HCT116 (cell line): ENCODE results near the gene MXRA8. TPM values are rescaled to one million over a fixed set of nuclear protein-coding genes. Genes with fewer than 3 reads are reported as not detected.
A peak's percentile ranks its signal among the peaks of the same experiment; 100 is the strongest.

ENCODE experiments used
- ATAC-seq: fragments of 200-7000 bp; cut with Tn5 transposase; 2 replicates; pipeline ENCODE4 v1.9.1; 2020; ENCODE audit warnings: mild to moderate bottlenecking, moderate library complexity
- BruUV-seq: library from RNA; stranded (reverse); fragments of 400-500 nt; replicated peaks from 2 replicates; lab custom pipeline; 2021; lab: Mats Ljungman, UMichigan
- CTCF ChIA-PET: fragments of 300-600 bp; sonication (Branson Sonifier 250); formaldehyde crosslinking; loops from one replicate; lab custom pipeline; 2021; ENCODE audit warnings: antibody characterized with exemption; lab: Charles Lee
- POLR2A ChIA-PET: fragments of 300-600, 350-600 bp; sonication (Branson Sonifier 250); formaldehyde crosslinking; loops from one replicate; lab custom pipeline; 2021; ENCODE audit warnings: antibody characterized with exemption; lab: Charles Lee
- RAD21 ChIA-PET, 2 experiments: fragments of 300-600 bp; sonication (Branson Sonifier 250); formaldehyde crosslinking; loops; one replicate each; lab custom pipeline; 2023; ENCODE audit warnings: low total read pairs in 2 of 2; ENCODE audit not compliant: uncharacterized antibody in 2 of 2, unreplicated experiment in 2 of 2, low non-redundant PET in 1 of 2; lab: Charles Lee
- DNase-seq: peaks from one replicate; pipeline ENCODE4 v3.0.0-alpha.2; 2010; ENCODE audit warnings: low read depth, low spot score
- H2AFZ ChIP-seq: fragments of 200-600 bp; shearing (Covaris generic), sonication (generic); 2 replicates; pipeline ENCODE4 v1.6.1; 2017; ENCODE audit warnings: low read depth, mixed run types, mixed read lengths, antibody characterized with exemption, low read length; ENCODE audit not compliant: poor library complexity, severe bottlenecking
- H3K27ac ChIP-seq: 2 replicates; pipeline ENCODE4 v1.5.1; 2012; ENCODE audit warnings: low read depth, low read length
- H3K27me3 ChIP-seq: fragments of 200-600 bp; sonication (generic); 2 replicates; pipeline ENCODE4 v1.6.1; 2016; ENCODE audit warnings: mixed run types, low read length, mixed read lengths; ENCODE audit not compliant: insufficient read depth
- H3K36me3 ChIP-seq, 2 experiments: fragments of 200-500 bp in 1 of 2; fragments of 200-600 bp in 1 of 2; sonication (Bioruptor generic) in 1 of 2; sonication (generic) in 1 of 2; 2 replicates each; pipeline versions ENCODE4 v1.5.1 to v1.6.1; 2014 to 2016; ENCODE audit warnings: low read length in 2 of 2, inconsistent platforms in 1 of 2, mixed read lengths in 1 of 2, mixed run types in 1 of 2; ENCODE audit not compliant: insufficient read depth in 2 of 2, control insufficient read depth in 1 of 2
- H3K4me1 ChIP-seq, 2 experiments: fragments of 200-600 bp in 1 of 2; sonication (generic) in 1 of 2; 2 replicates each; pipeline versions ENCODE4 v1.5.1 to v1.6.1; 2012 to 2017; ENCODE audit warnings: low read length in 2 of 2, inconsistent platforms in 1 of 2, mild to moderate bottlenecking in 1 of 2, mixed read lengths in 1 of 2, mixed run types in 1 of 2, moderate library complexity in 1 of 2; ENCODE audit not compliant: insufficient read depth in 2 of 2, control insufficient read depth in 1 of 2
- H3K4me2 ChIP-seq: fragments of 200-600 bp; sonication (generic); 2 replicates; pipeline ENCODE4 v1.6.1; 2017; ENCODE audit warnings: mixed run types, low read length, mixed read lengths
- H3K4me3 ChIP-seq, 2 experiments: fragments of 200-600 bp in 1 of 2; sonication (generic) in 1 of 2; replicated peaks in 1 of 2; 2 replicates each; pipeline ENCODE4 v1.5.1; 2011 to 2016; ENCODE audit warnings: low read length in 2 of 2, control low read depth in 1 of 2, low read depth in 1 of 2, mild to moderate bottlenecking in 1 of 2, mixed read lengths in 1 of 2, mixed run types in 1 of 2
- H3K79me2 ChIP-seq: fragments of 200-600 bp; sonication (generic); 2 replicates; pipeline ENCODE4 v1.6.1; 2017; ENCODE audit warnings: mild to moderate bottlenecking, mixed run types, low read length, moderate library complexity, mixed read lengths; ENCODE audit not compliant: insufficient read depth
- H3K9ac ChIP-seq: fragments of 200-600 bp; sonication (generic); 2 replicates; pipeline ENCODE4 v1.6.1; 2016; ENCODE audit warnings: low read length, mixed read lengths
- H3K9me2 ChIP-seq: fragments of 200-600 bp; sonication (generic), shearing (Covaris generic); 2 replicates; pipeline ENCODE4 v1.6.1; 2017; ENCODE audit warnings: mixed run types, mild to moderate bottlenecking, moderate library complexity; ENCODE audit not compliant: insufficient read depth
- H3K9me3 ChIP-seq, 2 experiments: fragments of 200-500 bp in 1 of 2; fragments of 200-600 bp in 1 of 2; sonication (Bioruptor generic) in 1 of 2; sonication (generic) in 1 of 2; 2 replicates each; pipeline ENCODE4 v1.6.1; 2014 to 2017; ENCODE audit warnings: low read length in 2 of 2, mixed read lengths in 2 of 2, inconsistent platforms in 1 of 2, low read depth in 1 of 2, mild to moderate bottlenecking in 1 of 2, mixed run types in 1 of 2, moderate library complexity in 1 of 2; ENCODE audit not compliant: control insufficient read depth in 1 of 2, insufficient read depth in 1 of 2
- H4K20me1 ChIP-seq: fragments of 200-600 bp; sonication (generic), shearing (Covaris generic); 2 replicates; pipeline ENCODE4 v1.6.1; 2017; ENCODE audit warnings: mixed run types, mild to moderate bottlenecking, moderate library complexity; ENCODE audit not compliant: insufficient read depth
- ATF3 ChIP-seq: IDR thresholded peaks from 2 replicates; pipeline ENCODE4 v1.6.1; 2012
- CBX3 ChIP-seq: IDR thresholded peaks from 2 replicates; pipeline ENCODE4 v1.6.1; 2012; ENCODE audit warnings: low read depth
- POLR2AphosphoS5 ChIP-seq: IDR thresholded peaks from 2 replicates; pipeline ENCODE4 v1.6.1; 2011; ENCODE audit warnings: mild to moderate bottlenecking, low read depth, low read length, moderate library complexity
- RAD21 ChIP-seq: IDR thresholded peaks from 2 replicates; pipeline ENCODE4 v1.6.1; 2012; ENCODE audit warnings: low read depth, mild to moderate bottlenecking
- REST ChIP-seq: IDR thresholded peaks from 2 replicates; pipeline ENCODE4 v1.6.1; 2012; ENCODE audit warnings: low read depth
- SIN3A ChIP-seq: IDR thresholded peaks from 2 replicates; pipeline ENCODE4 v1.6.1; 2012; ENCODE audit warnings: low read depth
- SRF ChIP-seq: IDR thresholded peaks from 2 replicates; pipeline ENCODE4 v1.6.1; 2012; ENCODE audit warnings: low read depth
- YY1 ChIP-seq: IDR thresholded peaks from 2 replicates; pipeline ENCODE4 v1.6.1; 2011; ENCODE audit warnings: low read length, low read depth, moderate library complexity, mild to moderate bottlenecking; ENCODE audit not compliant: insufficient replicate concordance; ENCODE audit errors: extremely low read depth
- ZBTB33 ChIP-seq: IDR thresholded peaks from 2 replicates; pipeline ENCODE4 v1.6.1; 2011; ENCODE audit warnings: mild to moderate bottlenecking, low read length, moderate library complexity; ENCODE audit not compliant: insufficient replicate concordance; ENCODE audit errors: extremely low read depth
- intact Hi-C: fragments of 100-400 bp; cut with micrococcal nuclease; formaldehyde crosslinking; loops from 2 replicates; pipeline ENCODE4 v1.10.0; 2022
- total RNA-seq: library from RNA; stranded (reverse); gene quantifications from one replicate; pipeline ENCODE4 v1.2.1, GENCODE V29; 2021; ENCODE audit not compliant: unreplicated experiment
- TF ChIP-seq, protein P1 (sequence below): IDR thresholded peaks from 2 replicates; pipeline ENCODE4 v1.6.1; 2012

Gene MXRA8
- total RNA-seq, 1 experiment from 2014 or later = 0.74 TPM

- Histone ChIP-seq H3K79me2 (peaks cover 7% of the 10 kb centered on the region; the same call in 1 of the 2 replicates), H3K9me2 (no peaks in the 10 kb centered on the region), H3K4me1 (peaks cover 10 to 41% of the 10 kb centered on the region in 2 experiments; a peak in 3 of 4 replicates), H3K9ac (peak overlapping the region; percentile 20; the same call in 1 of the 2 replicates), H4K20me1 (peaks cover 4% of the 10 kb centered on the region; the same call in 1 of the 2 replicates), H3K4me3 (no peak overlapping the region), H3K4me2 (peak overlapping the region; percentile 44), H3K27ac (peak overlapping the region; percentile 10; the same call in 1 of the 2 replicates), H2AFZ (no peak overlapping the region), H3K9me3 (no peaks in the 10 kb centered on the region), H3K27me3 (no peaks in the 10 kb centered on the region), H3K36me3 (peaks cover 0 to 10% of the 10 kb centered on the region in 2 experiments; a peak in 1 of 4 replicates)
- no peak for TF ChIP-seq REST
- peak; percentile 57 for TF ChIP-seq POLR2AphosphoS5
- TF ChIP-seq ATF3 = no peak
- TF ChIP-seq SRF = no peak
- TF ChIP-seq CBX3 = no peak
- TF ChIP-seq, protein P1, sequence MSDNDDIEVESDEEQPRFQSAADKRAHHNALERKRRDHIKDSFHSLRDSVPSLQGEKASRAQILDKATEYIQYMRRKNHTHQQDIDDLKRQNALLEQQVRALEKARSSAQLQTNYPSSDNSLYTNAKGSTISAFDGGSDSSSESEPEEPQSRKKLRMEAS = peak; percentile 66
- no peak for TF ChIP-seq YY1
- TF ChIP-seq RAD21 = no peak
- no peak for TF ChIP-seq SIN3A
- no peak for TF ChIP-seq ZBTB33
- intact Hi-C loops = no loop called here
- ATAC-seq (peak; percentile 17), DNase-seq (no peak)
- CTCF ChIA-PET = no interaction called here
- RAD21 ChIA-PET = no interaction called here
- no TSS peak for BruUV-seq
- POLR2A ChIA-PET = interaction anchor here (0.6 kb wide), 1 partner anchor 42 kb away, joined by 3 read pairs; the partner anchor contains the start of gene AURKAIP1
These were observed 25.4 kb downstream of the MXRA8 start for GRCh38 chr1:1332774-1333480.
